Parathyroid adenoma (tissue), 2 donors: Measurements from ENCODE around the gene DAAM2.

Experiments
- H2AFZ ChIP-seq: fragments of 300-600 bp; sonication (generic); one replicate; pipeline ENCODE4 v1.7.0; 2017; ENCODE audit warnings: antibody characterized with exemption, mild to moderate bottlenecking
- H3K27ac ChIP-seq: fragments of 300-600 bp; sonication (generic); one replicate; pipeline ENCODE4 v1.7.0; 2017
- H3K27me3 ChIP-seq: fragments of 300-600 bp; sonication (generic); one replicate; pipeline ENCODE4 v1.7.0; 2017; ENCODE audit warnings: low read length; ENCODE audit not compliant: control insufficient read depth, insufficient read depth
- H3K36me3 ChIP-seq: fragments of 300-600 bp; sonication (generic); one replicate; pipeline ENCODE4 v1.7.0; 2017; ENCODE audit warnings: low read length; ENCODE audit not compliant: control insufficient read depth, insufficient read depth
- H3K4me1 ChIP-seq: fragments of 300-600 bp; sonication (generic); one replicate; pipeline ENCODE4 v1.7.0; 2017; ENCODE audit warnings: control low read depth
- H3K4me2 ChIP-seq: fragments of 300-600 bp; sonication (generic); one replicate; pipeline ENCODE4 v1.7.0; 2017; ENCODE audit warnings: low read length
- H3K4me3 ChIP-seq: fragments of 300-600 bp; sonication (generic); one replicate; pipeline ENCODE4 v1.7.0; 2017; ENCODE audit warnings: low read depth, low read length
- H3K79me2 ChIP-seq: fragments of 300-600 bp; sonication (generic); one replicate; pipeline ENCODE4 v1.7.0; 2017; ENCODE audit warnings: control low read depth
- H3K9ac ChIP-seq: fragments of 300-600 bp; sonication (generic); one replicate; pipeline ENCODE4 v1.7.0; 2017; ENCODE audit warnings: mild to moderate bottlenecking
- H3K9me3 ChIP-seq: fragments of 300-600 bp; sonication (generic); one replicate; pipeline ENCODE4 v1.7.0; 2017; ENCODE audit warnings: low read length; ENCODE audit not compliant: control insufficient read depth
- CTCF ChIP-seq: fragments of 300-600 bp; sonication (generic); IDR thresholded peaks from one replicate; pipeline ENCODE4 v1.7.0; 2017; ENCODE audit warnings: antibody characterized with exemption, mild to moderate bottlenecking
- donor health status: primary hyperparathyroidism.

Gene DAAM2

DNA sequence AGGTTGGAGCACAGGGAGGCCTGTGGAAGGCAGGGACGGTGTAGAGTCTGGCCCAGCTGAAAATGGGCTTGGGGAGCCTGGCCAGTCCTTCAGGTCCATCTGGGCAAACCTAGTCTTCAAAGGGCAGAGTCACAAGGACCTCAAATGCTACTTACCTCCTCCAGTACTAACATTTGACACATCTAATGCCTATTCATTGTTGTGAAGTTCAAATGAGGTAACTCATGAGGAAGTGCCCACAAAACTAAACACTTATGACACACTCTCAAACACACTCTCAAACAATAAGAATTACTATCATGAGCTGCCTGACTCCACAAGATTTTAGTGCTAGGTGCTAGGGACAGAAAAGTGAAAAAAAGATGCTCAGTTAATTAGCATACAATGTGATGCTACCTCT lies 27.1 kb downstream of the DAAM2 start:
- no peak overlapping the region for H3K9ac ChIP-seq
- H3K36me3 ChIP-seq: no peaks in the 10 kb centered on the region
- no peaks in the 10 kb centered on the region for H3K9me3 ChIP-seq
- no peaks in the 10 kb centered on the region for H3K79me2 ChIP-seq
- H3K4me3 ChIP-seq: no peak overlapping the region
- no peak overlapping the region for H3K27ac ChIP-seq
- TF ChIP-seq CTCF: no peak
- H2AFZ ChIP-seq: no peak overlapping the region
- H3K4me2 ChIP-seq: no peak overlapping the region
- H3K4me1 ChIP-seq: no peaks in the 10 kb centered on the region
- H3K27me3 ChIP-seq: no peaks in the 10 kb centered on the region

- no peak overlapping the region for H3K9ac ChIP-seq
- H3K4me1 ChIP-seq: peaks cover 2% of the 10 kb centered on the region
These were observed 27.5 kb downstream of the DAAM2 start for GRCh38 chr6:39819676-39820075.

DNA sequence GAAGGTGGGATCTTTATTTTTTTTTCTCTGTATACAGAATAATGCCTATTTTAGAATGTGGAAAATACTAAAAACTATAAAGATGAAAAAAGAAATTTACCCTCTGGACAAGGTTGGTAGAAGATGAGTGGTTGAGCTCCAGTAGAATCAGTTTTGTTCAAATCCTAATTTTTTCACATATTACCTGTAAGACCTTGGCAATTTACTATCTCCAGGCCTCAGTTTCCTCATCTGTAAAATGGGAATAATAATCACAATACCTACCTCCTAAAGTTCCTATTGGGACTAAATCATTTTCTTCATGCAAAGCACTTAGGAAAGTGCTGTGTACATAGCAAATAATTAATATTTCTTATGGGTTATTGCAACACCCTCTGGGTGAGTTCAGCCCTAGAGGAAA lies 28.4 kb downstream of the DAAM2 start:
- no peak overlapping the region for H3K4me2 ChIP-seq
- H3K27ac ChIP-seq: no peak overlapping the region
- TF ChIP-seq CTCF: no peak
- H3K9ac ChIP-seq: no peak overlapping the region
- H3K9me3 ChIP-seq: no peaks in the 10 kb centered on the region
- no peaks in the 10 kb centered on the region for H3K27me3 ChIP-seq
- H2AFZ ChIP-seq: no peak overlapping the region
- no peak overlapping the region for H3K4me3 ChIP-seq
- H3K36me3 ChIP-seq: no peaks in the 10 kb centered on the region
- H3K4me1 ChIP-seq: peaks cover 3% of the 10 kb centered on the region
- no peaks in the 10 kb centered on the region for H3K79me2 ChIP-seq

More at GRCh38 chr6:39819676-39820075, 27.5 kb downstream of the DAAM2 start:
- no peak overlapping the region for H2AFZ ChIP-seq
- no peak overlapping the region for H3K4me2 ChIP-seq
- H3K36me3 ChIP-seq: no peaks in the 10 kb centered on the region
- H3K79me2 ChIP-seq: no peaks in the 10 kb centered on the region
- no peak for TF ChIP-seq CTCF
- H3K9me3 ChIP-seq: no peaks in the 10 kb centered on the region
- H3K27me3 ChIP-seq: no peaks in the 10 kb centered on the region
- no peak overlapping the region for H3K27ac ChIP-seq
- no peak overlapping the region for H3K4me3 ChIP-seq

DNA sequence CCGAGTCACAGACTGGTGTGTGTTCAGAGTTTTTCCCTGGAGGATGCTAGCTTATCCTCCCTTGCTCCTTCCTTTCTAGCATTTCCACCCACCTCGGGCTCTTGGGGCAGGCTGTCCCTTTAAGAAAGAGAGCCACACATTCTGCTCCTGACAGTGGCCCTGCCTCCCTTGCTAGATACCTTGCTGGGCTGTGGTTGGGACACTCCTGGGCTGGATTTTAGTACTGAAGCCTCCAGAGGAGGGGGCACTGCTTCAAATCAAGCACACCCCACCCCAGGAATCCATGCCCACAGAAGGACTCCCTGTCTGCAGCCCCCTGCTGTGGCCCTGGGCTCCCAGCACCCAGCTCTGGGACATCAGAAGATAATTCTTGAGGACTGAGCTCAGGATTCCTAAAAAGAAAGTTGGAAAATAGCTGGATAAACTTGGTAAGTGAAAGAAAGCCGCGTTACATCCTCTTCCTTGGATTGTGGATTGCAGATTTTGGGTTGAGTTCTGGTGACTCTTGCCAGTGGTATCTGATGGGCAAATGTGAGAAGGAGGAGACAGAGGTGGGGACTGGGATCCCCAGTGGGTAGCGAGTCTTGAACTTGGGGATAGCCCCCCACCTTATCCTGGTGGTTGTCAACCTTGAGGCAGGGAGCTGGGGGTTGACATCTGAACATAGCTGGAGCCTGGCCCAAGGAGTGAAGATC lies 29.0 kb downstream of the DAAM2 start:
- Histone ChIP-seq H3K27ac (peak overlapping the region; percentile 34), H3K4me1 (peaks cover 3% of the 10 kb centered on the region), H3K9ac (no peak overlapping the region), H3K4me3 (no peak overlapping the region), H2AFZ (no peak overlapping the region), H3K4me2 (no peak overlapping the region), H3K27me3 (no peaks in the 10 kb centered on the region), H3K36me3 (no peaks in the 10 kb centered on the region), H3K9me3 (no peaks in the 10 kb centered on the region), H3K79me2 (no peaks in the 10 kb centered on the region)
- no peak for TF ChIP-seq CTCF
